Measurements from ENCODE around the gene RFX8.

The RFX8 gene

DNA sequence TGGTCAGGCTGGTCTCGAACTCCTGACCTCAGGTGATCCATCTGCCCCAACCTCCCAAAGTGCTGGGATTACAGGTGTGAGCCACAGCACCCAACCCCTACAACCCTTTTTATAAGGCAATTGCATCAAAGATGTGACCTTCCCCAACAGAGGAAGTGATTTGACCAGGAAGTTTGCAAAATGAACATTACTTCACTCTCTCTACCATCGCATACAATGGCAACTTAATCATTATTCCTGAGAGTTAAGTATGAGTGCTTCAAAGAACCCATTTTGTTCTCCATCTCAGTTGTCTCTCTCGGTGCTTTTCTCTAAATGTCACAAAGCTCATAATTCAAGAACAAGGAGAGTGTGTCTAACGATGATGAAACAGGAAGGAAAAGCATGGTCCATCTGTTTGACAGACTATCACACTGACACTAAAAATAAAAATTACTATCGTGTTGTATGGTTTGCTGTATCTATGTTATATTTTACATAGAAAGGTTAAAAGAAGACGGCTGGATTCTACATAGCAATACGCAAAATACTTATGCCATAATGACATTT lies 69.5 kb downstream of the RFX8 start:
- no peak for DNase-seq

DNA sequence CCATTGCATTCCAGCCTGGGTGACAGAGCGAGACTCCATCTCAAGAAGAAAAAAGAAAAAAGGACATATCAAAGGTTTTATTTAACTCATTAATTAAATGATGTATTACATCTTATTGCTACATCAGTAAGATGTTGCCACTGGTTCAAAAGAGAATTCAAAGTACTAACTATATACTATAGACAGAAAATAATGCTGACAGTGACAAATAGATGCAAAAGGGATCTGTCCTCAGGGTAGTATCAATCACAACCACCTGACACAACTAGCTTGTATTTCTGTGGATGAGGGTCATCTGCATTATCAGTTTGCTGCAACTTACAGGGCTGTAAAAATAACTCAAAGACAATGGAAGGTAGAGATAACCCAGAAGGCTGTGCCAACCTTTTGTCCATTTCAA lies 71.2 kb downstream of the RFX8 start:
- DNase-seq, result no peak

DNA sequence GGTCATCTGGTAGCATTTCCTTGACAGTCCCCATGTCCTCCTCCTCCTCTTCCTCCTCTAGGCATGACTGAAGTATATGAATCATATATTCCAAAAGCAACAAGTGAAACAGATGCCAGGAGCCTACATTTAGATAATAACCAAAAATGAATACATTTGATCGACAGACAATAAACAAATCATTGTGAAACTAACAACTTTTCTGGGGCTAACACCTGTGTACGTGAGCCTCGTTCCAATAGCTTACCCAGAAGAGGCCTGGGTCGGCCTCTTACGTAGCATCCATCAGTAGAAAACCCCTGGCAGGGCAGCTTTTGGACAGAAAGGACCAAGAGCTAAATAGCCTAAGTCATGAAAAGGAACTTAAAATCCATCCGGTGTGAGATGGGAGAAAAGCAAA lies 72.3 kb downstream of the RFX8 start:
- no peak for DNase-seq

DNA sequence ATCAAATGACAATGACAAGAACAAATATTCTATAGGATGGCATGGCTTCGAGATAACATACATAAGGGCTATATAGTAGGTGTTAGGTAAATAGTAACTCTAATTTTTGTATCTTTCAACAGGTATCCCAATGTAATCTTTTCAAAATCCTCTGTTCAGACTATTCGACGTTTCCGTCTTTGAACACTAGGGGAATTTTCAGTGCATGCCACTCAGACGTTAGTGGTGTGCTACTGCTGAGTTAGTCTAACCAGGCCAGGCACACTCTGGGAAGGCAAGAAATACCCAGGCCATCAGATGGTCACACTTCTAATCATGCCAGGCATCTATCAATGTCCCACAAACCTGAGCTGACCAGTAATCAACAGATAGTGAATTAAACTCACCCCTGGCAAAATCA lies 73.0 kb downstream of the RFX8 start:
- no peak for DNase-seq

DNA sequence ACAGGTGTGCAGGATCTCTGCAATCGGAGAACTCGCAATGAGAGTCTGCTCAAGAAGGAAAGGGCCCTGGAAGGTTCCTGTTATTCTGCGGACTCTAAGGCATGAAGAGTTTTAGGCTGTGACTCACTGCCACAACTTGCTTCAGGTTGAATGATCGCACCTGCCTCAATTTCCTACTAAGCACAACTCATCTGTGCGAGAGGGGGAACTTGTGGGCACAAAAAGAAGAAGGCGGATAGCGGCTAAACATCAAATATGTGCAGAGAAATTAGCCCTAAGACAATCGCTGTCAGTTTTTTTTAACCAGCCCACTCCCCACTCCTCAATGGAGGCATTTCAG lies 73.6 kb downstream of the RFX8 start:
- DNase-seq, result no peak

DNA sequence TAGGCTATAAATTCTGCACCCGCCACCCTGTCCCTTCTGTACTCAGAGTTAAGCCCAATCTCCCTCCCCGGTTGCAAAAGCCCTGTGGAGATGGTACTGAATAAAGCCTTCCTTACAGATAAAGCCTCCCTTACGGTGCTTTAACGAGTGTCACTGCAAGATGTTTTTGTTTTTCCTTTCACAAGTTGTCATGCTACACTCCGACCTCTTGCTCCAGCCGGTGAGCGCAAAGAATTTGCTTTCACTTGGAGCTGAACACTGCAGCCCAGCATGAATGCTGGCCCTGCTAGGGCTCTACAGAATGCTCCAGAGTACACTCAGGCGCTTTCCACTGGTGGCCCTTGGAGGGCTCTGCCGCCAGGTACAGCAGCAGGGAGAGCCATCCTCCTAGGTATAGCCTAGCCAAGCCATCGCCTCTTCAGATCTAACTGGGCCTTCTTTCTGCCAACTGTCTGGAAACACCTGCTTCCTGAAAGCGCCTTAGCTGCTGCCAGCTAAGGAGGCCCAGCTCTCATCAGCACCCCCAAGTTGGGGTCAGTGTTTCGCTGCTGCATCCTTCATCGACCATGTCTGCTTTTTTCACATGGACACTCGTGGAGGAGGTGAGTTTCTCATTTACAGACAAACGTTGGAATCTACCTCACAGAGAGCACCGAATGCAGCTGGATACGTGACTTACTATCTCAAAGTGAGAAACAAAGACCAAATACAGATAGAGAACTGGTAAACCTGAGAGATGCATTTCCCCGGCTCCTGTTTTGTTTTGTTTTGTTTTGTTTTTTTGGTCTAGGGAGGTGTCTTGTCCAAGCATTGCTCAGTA lies 74.2 kb downstream of the RFX8 start:
- no peak for DNase-seq

DNA sequence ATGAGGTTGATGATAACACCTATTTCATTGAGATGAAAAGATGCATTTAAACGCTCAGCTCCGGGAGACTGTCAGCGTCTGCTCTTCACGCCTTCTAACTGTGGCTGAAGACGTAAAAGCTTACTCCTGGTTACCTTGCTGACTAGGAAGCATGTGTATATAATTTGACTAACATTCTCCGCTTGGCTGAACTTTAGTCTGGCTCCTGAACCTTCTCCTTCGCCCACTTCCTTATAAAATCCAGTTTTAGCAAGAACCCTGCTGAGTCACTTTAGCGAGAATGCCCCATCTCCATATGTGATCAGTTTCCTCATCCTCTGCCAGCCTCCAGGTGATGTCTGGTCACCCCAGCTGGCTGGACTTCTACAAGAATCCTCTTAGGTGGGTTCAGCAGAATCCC lies 74.9 kb downstream of the RFX8 start:
- DNase-seq, result no peak

DNA sequence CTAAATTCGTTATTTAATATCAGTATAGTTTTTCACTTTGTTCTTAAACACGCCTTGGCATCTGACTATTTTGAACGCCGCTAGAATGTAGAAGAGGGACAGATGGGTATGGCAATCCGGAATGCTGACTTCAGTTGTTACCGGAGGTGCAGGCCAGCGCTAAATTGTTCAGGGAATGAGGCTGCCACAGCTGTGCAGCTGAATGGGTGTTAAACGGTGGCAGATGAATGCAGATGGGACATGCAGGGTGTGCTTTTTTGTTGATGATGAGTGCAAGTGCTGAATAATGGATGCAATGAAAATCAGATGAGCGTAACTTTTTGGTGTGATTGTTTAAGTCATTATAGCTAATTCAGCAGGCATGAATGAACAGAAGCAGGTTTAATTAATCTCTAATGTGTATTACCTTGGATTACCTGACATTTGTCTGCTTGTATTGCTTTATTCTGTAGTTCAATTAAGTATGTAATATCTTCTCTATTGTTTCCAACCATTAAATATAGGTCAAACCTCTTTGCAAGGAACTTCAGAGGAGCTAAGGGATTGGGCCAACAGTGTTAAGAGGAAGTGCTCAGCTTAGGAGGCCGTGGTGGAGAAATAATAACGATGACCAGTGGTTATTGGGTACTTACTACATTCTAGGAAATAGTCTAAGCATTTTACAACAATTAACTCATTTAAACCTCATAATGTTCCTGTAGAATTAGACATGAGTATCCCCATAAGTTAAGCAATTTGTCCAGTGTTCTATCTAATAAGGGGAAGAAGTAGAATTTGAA lies 75.7 kb downstream of the RFX8 start:
- no peak for DNase-seq

DNA sequence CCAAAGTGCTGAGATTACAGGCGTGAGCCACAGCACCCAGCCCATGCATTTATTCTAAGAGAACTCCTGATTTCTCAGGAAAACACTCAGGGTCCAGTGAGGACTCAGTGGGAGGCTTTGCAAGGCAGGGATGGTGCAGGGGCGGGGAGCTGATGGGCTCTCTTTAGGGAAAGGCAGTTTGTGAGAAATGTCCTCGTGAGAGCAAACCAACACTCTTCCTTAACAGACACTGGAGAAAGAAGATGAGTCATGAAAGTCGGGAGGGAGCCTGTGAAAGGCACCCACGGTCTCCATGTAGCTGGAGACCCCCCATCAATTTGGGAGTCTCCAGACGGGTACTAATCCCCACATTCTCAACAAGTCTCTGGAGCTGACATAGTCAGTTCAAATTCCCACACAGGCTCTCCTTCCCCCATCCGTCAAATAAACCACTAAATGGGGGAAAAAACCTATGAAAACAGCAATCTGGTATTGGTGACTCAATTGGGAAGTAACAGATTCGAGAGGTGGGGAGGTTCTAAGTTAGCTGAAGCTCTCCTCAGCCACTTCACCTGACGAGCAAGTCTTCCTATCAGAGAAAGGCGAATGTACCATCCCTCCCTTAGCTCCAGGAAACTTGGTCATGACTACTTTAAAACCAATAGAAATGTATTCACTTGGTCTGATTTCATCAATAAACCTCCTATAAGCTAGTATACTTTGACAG lies 76.6 kb downstream of the RFX8 start:
- no peak for DNase-seq

DNA sequence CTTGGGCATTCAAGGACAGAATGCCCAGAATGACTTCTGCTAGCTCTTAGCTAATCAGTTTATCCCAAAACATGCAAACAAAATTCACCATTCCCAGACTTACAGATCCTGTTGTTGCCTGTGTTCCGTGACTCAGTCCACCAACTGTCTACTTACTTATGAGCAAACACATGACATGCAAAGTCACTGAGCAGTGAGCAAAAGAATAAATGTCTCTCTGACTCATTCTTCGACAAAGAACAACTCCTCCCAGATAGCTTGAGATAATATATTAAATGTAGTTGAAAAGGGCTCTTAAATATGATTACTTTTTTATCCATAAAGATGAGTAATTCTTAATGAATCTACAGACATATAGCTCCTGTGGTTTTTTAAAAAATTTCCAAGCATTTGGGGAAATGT lies 78.6 kb downstream of the RFX8 start:
- DNase-seq, result no peak

DNA sequence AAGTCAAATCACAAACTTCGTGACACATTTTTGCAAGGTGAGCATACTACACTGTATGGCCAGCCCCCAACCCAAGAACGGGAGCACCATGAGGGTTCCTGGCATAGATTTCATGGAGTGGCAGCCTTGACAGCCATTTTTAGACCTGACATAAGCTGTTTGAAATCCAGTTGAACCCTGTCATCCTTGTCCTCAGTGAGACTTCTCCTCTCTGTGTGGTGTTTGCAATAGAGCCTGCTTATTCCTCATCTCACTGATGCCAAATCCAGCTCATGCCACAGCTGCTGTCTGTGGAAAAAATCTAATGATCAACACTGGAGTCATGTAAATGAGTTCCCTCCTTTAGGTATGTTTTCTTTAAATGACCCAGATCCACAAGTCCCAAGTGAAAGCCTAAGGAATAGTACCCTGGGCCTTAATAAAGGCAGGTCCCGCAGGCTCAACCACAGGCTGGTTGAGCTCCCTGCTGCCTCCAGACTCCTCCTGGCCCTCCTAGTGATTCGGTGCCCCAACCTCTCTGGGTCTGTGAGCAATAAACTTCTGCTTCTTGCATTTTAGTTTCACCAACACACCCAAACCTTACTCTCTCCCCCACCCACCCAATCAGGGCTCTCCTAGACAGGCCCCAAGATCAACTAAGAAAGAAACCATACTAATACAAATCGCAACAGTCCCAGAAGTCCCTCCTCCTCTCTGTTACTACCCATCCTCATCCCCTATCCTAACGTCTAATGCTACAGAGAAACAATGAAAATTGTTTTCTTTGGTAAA lies 79.2 kb downstream of the RFX8 start:
- no peak for DNase-seq

DNA sequence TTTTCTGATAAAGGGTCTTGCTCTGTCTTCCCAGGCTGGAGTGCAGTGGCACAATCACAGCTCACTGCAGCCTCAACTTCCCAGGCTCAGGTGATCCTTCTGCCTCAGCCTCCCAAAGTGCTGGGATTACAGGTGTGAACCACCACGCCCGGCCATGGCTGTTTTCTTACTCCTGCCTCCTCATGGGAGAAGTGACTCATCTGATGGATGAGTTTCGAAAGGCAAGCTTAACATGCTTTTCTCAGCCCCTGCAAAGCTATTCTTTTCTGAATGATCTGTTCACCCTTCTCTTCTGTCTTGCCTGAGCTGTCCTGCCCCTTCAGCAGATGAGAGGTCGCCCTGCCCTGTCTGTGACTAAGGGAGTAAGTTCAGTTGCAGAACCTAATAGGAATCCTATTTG lies 86.7 kb downstream of the RFX8 start:
- DNase-seq, result no peak

DNA sequence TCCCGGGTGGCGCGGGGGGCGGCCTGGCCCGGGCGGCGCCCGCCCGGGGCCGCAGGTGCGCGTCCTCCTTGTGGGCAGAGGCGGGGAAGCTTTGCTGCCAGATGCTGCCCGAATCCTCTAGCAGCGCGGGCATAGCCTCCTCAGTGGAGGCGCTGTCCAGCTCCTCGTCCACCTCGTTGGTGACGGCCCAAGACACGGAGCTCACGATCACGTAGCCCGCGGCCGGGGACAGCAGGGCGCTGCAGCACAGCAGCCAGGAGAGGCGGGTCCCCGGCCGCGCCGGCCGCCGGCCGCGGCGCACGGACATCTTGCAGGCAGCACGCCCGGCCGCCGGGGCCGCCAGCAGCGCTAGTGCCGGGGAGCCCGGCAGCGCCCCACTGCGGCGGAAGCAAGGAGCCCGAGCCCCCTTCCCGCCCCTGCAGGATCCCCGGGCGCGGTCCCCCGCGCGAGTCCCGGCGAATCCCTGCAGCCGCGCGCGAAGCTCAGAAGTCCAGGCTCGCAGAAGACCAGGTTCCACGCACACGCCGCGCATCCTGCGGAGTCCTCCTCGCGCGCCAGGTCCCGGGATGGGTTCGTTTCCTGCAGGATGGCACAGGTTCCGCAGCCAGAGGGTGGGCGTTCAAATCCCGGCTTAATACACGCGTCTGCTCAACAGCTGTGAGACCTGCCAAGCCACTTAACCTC lies 87.6 kb downstream of the RFX8 start, which contains the start of gene CREG2:
CREG2 (minus strand) TSS at position 353 of the 684 bp plus-strand sequence; CDS start at position 307, 46 bp downstream.
- no peak for DNase-seq

DNA sequence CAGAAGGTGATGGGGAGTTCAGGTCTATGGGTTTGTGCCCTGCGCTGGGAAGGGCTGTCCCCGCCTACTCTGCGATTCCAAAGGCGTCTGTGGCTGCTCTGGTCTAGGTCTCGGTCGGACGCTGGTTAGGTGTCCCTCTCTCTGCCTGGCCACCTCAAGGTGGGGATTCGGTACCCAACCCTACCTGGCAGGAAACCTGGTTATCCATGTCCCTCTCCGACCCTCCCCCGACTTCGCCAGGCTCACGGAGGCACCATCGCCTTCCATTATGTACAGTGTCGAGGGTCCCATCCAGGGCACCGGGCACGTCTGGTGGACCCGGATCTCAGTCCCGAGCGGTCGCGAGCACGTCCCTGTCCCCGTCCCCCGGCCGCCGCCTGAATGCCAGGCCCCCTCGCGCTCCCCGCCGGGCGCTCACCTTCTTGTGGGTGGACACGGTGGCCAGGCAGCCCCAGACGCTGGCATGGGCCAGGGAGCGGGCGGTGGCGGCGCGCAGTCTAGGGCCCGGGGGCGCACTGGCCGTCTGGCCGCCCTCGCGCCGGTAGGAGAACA lies 88.2 kb downstream of the RFX8 start:
- DNase-seq, result no peak

DNA sequence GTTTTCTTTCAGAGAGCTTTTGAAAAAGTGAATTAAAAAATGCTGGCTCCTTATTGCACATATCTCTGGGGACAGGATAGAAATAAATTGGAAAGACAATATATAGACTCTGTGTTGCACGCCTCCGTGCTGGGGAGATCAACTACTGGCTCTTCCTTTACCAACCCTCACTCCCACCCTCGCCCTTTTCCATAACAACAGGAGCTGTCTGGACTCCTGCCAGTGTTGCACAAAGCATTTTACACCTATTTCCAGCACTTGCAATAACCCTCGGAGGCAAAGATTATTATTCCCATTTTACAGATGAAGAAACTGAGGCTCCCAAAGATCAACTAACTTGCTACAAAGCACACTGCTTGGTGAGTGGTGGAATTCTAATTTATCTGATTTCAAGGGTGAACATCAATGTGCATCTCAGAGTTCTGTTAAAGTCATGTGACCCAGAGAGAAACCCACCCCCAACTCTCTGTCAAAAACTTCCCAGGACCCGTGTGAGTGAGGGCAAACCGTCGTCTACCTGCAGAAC lies 91.8 kb downstream of the RFX8 start:
- DNase-seq, result no peak

DNA sequence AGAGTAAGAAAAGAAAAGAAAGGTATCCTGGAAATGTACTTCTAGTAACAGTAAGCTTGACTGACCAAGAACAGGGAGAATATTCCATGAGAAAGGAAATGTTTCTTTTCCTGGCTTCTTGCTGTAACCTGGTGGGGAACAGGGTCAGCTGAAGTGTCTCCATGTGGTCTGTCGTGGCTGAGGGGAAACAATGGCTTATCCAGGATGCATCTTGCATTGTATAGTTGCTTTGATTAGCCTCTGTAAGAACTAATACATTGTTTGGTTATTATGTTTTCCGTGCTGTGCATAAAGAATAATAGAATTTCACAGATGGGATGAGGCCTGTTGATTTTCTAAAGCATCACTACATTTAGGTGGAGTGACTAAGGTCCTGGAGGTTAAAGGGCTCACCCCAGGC lies 92.5 kb downstream of the RFX8 start:
- DNase-seq, result no peak

DNA sequence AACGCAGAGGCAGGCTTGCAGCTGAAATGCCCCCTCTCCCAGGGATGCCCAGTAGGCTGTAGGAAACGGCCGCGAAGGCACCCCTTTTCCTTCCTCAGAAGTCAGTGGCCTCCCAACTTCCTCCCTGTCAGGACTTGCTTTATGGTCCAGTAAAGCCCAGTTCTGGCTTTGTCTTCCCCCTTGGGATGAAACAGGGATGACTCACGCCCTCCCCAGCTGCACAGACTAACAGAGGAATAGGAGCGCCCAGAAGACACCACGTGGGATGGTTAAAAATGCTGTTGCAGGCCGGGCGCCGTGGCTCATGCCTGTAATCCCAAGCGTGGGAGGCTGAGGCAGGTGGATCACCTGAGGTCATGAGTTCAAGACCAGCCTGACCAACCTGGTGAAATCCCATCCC lies 94.5 kb downstream of the RFX8 start:
- DNase-seq, result no peak

DNA sequence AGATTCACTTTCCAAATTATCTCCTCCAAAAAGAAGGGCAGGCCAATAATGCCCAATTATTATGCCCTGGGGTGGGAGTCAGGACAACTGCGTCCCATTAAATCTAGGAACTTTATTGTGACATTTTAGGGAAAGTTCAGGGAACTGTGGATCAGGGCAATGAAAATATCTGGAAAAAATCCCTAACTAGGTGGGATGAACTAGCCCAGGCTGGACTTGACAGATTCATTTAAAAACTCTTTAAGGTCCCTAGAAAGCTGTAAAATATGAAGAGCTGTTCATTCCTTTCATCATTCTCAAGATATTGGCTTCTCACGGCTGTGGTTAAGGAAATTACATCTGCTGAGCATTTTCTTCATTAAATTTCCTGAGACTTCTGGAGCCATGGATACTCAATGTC lies 95.8 kb downstream of the RFX8 start:
- no peak for DNase-seq

DNA sequence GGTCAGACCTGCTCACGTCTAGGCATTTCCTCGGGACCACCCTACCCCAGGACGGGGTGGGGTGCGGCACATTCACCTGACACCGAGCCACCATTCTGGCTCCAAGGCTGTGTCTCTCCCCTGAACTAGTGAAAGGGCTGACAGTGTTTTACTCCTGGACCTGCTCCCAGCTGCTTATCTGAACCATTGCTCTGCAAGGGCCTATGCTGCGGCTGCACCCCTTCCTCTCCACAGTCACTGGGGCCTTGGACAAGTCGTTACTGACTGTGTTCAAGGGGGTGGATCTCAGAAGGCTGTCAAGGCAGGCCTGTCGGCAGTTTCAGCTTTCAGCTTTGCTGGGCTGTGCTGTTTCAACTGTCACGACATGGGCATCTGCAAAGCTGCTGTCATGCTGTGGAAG lies 99.3 kb downstream of the RFX8 start:
- DNase-seq, result no peak

DNA sequence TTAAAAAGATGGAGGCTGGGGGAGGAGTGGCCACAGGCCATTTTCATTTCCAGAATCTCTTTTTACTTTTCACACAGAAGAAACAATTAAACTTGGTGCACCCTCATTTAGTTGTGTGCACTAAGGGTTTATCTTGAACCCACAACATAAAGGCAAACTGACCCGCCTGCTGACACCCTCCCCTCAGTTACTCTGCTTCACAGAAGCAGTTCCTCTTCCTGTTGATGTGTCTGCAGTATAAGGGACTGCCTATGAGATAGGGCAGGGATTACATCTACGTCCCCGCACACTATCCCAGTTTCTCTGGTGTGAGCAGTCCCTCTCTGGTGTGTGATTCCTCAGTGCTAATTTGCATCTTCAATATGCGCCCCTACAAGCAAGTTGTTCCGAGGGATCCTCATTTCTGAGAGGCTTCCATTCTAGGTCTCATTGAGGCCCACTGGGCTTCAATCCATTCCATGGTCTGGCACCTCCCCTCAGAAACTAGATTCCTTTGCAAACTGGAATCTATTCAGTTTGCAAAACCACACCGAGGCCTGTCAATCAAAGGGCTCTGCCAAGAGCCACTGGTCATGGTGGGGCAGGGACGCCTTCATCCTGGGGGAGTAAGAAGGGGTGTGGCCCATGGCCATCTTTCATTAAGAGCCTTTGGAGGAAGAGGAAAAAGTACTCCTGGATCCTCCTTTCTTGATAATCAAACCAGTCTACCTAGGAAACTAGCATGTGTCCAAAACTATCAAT lies 99.9 kb downstream of the RFX8 start:
- no peak for DNase-seq

DNA sequence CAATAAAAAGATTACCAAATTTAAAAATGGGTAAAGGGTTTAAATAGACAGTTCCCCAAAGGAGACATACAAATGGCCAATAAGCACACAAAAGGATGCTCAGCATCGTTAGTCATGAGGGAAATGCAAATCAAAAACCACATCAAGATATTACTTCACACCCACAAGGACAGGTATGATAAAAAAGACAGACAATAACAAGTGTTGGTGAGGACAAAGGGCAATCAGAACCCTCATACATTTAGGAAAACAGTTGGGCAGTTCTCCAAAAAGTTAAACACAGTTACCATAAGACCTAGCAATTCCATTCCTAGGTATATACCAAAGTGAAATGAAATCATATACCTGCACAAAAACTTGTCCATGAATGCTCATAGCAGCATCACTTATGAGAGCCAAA lies 102.1 kb downstream of the RFX8 start:
- no peak for DNase-seq

Data from NCI-H2081 treated with DMSO at 0.1 percent for 48 hours (cell line).